HG02870 (cell line): ENCODE measurements around the gene CABP5.
"Not testable (repeated sequence)": the region's sequence is repeated elsewhere in the genome, so short reads cannot be mapped to it uniquely, and the experiment has no call there.

Experiments used
- ATAC-seq: cut with Tn5 transposase; IDR thresholded peaks from one replicate; pipeline ENCODE4 v1.9.1; 2021; ENCODE audit warnings: mild to moderate bottlenecking, moderate library complexity; ENCODE audit not compliant: unreplicated experiment

The CABP5 gene

GRCh38 chr19:48043675-48044258, at the start of gene CABP5:
Gene CABP5 (minus strand): TSS chr19:48044079. CDS start chr19:48043922, 157 bp downstream.
- no peak for ATAC-seq

- ATAC-seq, result not testable (repeated sequence)
Measured at GRCh38 chr19:48091111-48091718, 47.3 kb upstream of the CABP5 start.

- ATAC-seq, result no peak
Measured at GRCh38 chr19:48090281-48090802, 46.5 kb upstream of the CABP5 start.

GRCh38 chr19:48088991-48089390, 45.1 kb upstream of the CABP5 start:
- not testable (repeated sequence) for ATAC-seq

- ATAC-seq, result no peak
Measured at GRCh38 chr19:48085904-48086864, 42.3 kb upstream of the CABP5 start.

- ATAC-seq, result no peak
Measured at GRCh38 chr19:48085076-48085475, 41.2 kb upstream of the CABP5 start.

GRCh38 chr19:48081106-48081505, 37.2 kb upstream of the CABP5 start:
- ATAC-seq, result no peak

GRCh38 chr19:48070177-48070769, 26.4 kb upstream of the CABP5 start:
- not testable (repeated sequence) for ATAC-seq

GRCh38 chr19:48069435-48069834, 25.6 kb upstream of the CABP5 start:
- no peak for ATAC-seq

GRCh38 chr19:48064509-48064908, 20.6 kb upstream of the CABP5 start:
- no peak for ATAC-seq

- no peak for ATAC-seq
Measured at GRCh38 chr19:48061401-48062344, 17.8 kb upstream of the CABP5 start.

- no peak for ATAC-seq
Measured at GRCh38 chr19:48060381-48060780, 16.5 kb upstream of the CABP5 start.

- no peak for ATAC-seq
Measured at GRCh38 chr19:48059331-48059730, 15.5 kb upstream of the CABP5 start.

GRCh38 chr19:48053856-48054255, 10.0 kb upstream of the CABP5 start:
- ATAC-seq, result no peak

GRCh38 chr19:48053076-48053475, 9.2 kb upstream of the CABP5 start:
- no peak for ATAC-seq

GRCh38 chr19:48051335-48052033, 7.6 kb upstream of the CABP5 start:
- ATAC-seq, result no peak

GRCh38 chr19:48044561-48044960, 682 bp upstream of the CABP5 start:
- ATAC-seq, result no peak

- no peak for ATAC-seq
Measured at GRCh38 chr19:48041877-48042580, 1.9 kb downstream of the CABP5 start.

- ATAC-seq, result no peak
Measured at GRCh38 chr19:48036765-48037164, 7.1 kb downstream of the CABP5 start.
